ENCODE data around the gene PTPRB.

The PTPRB gene

GRCh38 chr12:70637303-70638085 is at the start of gene PTPRB:
Gene PTPRB, minus strand, starts transcription at chr12:70637429. Its CDS starts 34 bp downstream, at chr12:70637395.
- DNase-seq, result peak; percentile 58

DNA sequence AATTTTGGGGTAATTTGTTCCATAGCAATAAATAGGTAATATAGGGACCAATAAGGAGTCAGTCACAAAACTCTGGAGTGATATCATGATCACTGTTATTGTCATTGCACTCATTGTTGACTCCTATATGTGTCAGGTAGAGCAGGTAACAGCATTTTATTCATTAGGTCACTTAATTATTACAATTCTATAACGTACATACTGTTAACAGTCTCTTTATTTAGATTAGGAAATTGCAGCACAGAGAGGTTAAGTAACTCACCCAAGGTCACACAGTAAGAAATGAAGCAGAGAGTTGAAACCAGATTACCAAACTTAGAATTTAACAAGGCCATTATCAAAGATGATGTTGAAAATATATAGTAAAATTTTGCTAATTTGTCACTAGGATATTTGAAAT is 49.7 kb upstream of the PTPRB start:
- no peak for DNase-seq

GRCh38 chr12:70686299-70686698 is 49.1 kb upstream of the PTPRB start:
- DNase-seq, result no peak

DNA sequence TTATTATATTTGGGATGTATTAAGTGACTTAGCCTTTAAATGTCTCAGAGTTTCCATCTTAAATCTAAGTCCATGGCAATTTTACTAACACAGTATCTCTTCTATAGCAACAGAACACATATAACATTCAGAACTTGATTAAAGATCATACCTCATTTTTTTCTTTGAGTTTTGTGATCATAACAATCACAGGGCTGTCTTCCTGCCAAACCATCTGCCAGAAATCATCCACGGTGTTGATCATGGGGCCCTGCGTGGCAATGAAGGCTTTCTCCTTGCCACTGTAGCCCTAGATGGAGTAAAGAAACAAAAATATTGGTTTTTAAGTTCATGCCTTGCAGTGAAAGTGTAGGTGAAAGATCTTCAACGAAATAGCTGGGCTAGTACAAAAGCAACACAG is 46.7 kb upstream of the PTPRB start:
- DNase-seq, result no peak

DNA sequence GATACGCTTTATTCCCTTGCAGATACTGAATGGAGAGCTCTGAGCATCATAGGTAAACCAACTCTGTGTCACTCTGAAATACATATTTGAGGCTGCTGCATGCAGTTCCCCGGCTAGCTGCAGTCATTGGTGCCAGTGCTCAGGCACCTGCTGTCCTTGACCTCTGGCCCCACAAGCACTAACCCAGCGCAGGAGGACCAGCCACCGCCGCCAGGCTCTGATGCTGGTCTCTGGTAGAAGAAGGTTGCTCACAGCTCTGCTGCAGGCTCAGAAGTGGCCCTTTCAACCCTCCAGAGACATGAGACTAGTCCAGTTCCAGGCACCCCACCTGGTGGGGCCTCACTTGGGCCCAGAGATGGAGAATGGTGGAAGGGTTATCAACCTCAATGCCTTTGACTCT is 34.5 kb upstream of the PTPRB start:
- DNase-seq, result no peak

- no peak for DNase-seq
These were observed 33.7 kb upstream of the PTPRB start for GRCh38 chr12:70670948-70671347.

DNA sequence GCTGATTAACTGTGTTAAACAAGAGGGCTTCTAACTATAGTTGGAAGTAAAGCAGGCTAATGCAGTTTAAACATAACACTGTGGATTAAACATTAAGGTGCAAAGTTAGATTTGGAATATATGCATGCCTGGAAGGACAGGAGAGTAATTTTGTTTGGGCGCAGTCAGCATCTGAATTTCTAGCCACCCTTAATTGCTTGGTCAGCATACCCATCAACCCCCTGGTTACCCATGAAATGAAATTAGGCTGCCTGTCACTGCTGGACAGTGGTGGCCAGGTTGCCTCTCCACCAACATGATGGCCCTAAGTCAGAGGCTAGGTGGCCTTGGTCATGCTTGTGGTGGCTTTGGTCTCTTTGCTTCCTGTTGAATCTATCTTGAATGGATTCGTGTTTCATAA is 30.0 kb upstream of the PTPRB start:
- DNase-seq, result no peak

GRCh38 chr12:70666364-70666763 is 29.1 kb upstream of the PTPRB start:
- DNase-seq, result no peak

DNA sequence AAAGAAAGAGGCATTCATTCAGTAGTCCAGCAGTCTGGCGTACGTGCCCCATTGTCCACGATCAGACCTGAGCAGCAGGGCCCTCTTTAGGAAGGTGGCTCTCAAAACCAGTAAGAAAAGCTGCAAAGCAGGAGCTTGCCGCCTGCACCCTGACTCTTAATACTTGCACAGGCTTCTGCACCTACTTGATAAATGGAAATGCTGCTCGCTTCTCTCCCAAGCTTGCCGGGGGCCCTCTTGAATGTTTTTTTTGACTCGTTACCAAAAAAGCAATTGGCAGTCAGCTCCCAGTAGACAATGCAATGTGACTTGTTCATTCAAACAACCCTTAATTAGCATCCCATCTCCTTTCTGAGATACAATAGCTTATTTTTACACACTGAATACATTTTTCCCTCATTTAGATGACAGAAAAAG is 27.2 kb upstream of the PTPRB start:
- peak; percentile 90 for DNase-seq

- DNase-seq, result no peak
These were observed 26.6 kb upstream of the PTPRB start for GRCh38 chr12:70663838-70664237.

- no peak for DNase-seq
These were observed 24.4 kb upstream of the PTPRB start for GRCh38 chr12:70661466-70662161.

- DNase-seq, result no peak
These were observed 23.5 kb upstream of the PTPRB start for GRCh38 chr12:70660620-70661219.

DNA sequence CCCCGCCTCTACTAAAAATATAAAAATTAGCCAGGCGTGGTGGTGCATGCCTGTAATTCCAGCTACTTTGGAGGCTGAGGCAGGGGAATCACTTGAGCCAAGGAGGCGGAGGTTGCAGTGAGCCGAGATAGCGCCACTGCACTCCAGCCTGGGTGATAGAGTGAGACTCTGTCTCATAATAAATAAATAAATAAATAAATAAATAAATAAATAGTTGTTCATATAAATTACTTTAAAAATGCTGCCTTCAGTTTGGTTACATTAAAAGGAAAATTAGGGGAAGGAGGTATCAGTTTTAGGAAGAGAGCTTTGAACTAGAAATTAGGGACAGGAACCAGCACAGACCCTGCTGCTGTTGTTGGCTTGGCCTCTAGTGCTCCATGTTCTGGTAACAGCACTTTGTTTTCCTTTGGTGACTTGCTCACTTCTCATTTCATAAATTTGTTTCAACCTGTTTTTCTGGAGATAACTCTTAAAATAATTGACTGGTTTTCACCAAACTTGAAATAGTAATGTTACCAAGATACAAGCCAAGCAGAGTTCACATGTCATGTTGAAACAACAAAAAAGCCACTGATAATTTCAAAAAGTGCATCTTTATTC is 22.9 kb upstream of the PTPRB start:
- no peak for DNase-seq

GRCh38 chr12:70659077-70659606 is 21.9 kb upstream of the PTPRB start:
- no peak for DNase-seq

DNA sequence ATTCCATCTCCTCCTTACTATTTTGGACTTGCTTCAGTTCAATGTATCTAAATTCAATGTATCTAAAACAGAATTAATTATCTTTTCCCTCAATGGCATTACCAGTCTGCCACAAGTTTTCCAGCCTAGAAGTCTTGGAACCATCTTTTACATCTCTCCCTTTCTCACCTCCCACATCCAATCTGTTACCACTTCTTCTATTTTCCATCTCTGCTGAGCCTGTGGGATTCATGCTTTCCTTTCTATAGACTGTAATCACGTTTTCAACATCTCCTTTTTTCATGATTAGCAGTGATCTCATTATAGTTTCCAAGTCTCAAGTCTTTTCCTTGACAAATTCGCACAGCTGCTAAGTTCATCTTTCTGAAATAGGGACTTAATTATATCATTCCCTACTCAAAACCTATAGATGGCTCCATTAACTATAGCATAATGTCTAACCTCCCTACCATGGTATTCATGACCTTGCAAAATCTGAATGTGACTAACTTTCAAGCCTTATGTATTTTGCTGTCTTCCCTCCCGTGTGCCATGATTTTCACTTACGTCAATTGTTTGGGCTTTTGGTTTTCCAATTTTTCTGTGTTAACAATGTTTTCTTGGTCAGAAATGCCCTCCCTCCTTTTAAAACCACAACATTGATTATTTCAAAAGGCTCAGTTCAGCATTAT is 20.5 kb upstream of the PTPRB start:
- no peak for DNase-seq

- no peak for DNase-seq
These were observed 15.2 kb upstream of the PTPRB start for GRCh38 chr12:70652451-70652850.

- DNase-seq, result no peak
These were observed 11.6 kb upstream of the PTPRB start for GRCh38 chr12:70648831-70649230.

DNA sequence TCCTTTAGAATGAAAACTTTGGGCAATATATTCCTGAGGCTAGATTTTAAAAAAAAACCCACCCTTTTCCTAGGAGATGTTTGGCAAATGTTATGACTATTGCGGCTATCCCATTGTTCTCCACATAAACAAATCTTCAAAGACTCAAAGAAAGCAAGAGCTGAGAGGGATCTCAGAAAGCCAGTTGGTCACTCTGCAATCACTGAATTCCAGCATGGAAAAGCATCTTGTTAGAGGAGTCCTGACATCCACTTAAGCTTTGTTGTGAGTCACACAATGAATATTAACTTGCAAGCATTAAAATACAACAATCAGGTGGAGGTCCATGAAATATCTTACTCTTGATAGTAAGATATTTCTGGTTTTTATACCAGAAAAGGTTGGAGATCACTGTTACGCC is 11.0 kb upstream of the PTPRB start:
- no peak for DNase-seq

- DNase-seq, result no peak
These were observed 9.6 kb upstream of the PTPRB start for GRCh38 chr12:70646850-70647249.

GRCh38 chr12:70645494-70646317 is 8.5 kb upstream of the PTPRB start:
- DNase-seq, result no peak

DNA sequence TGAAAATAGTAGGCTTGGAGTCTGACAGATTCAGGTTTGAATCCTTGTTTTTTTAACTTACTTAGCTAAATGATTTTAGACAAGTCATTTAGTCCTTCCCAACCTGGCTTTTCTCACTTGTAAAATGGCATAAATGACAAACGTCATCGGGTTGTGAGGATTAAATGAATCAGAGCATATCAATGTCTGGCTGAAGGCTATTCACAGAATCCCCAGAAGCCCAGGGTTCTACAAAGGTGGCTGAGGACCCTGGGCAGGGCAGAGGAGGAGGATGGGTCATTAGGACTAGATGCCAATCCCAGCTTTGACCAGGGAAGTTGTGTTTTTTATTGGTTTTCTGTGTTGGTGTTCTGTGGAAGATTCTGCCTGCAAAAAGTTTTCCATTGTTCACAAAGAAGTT is 7.6 kb upstream of the PTPRB start:
- no peak for DNase-seq

GRCh38 chr12:70643939-70644338 is 6.7 kb upstream of the PTPRB start:
- no peak for DNase-seq

All from NCI-H1105 (cell line).